GM12892 (cell line): ENCODE results near the gene TFEB.

Source experiments
- POLR2A ChIP-seq: IDR thresholded peaks from 2 replicates; pipeline ENCODE4 v1.6.1; 2011; ENCODE audit warnings: low read depth, low read length, control low read depth
- POLR2AphosphoS5 ChIP-seq: IDR thresholded peaks from 2 replicates; pipeline ENCODE4 v1.6.1; 2011; ENCODE audit warnings: low read depth, low read length, control low read depth
- TAF1 ChIP-seq: IDR thresholded peaks from 2 replicates; pipeline ENCODE4 v1.6.1; 2011; ENCODE audit warnings: low read depth, mild to moderate bottlenecking, control low read depth, low read length, borderline replicate concordance

- TF ChIP-seq POLR2A (no peak), POLR2AphosphoS5 (no peak), TAF1 (no peak)
Measured at GRCh38 chr6:41655646-41656001, 79.8 kb downstream of the TFEB start.
